CD4-positive, alpha-beta T cell treated with Interleukin-21 for 1 hour (primary cell): ENCODE data around the gene SLC10A7.
A peak's percentile ranks its signal among the peaks of the same experiment; 100 is the strongest.

Source experiments
- DNase-seq: peaks from one replicate; pipeline ENCODE4 v3.0.0-alpha.2; 2020

Gene SLC10A7

GRCh38 chr4:146490106-146490505 is 31.6 kb downstream of the SLC10A7 start:
- no peak for DNase-seq

GRCh38 chr4:146488495-146489174 is 33.1 kb downstream of the SLC10A7 start:
- DNase-seq: peak; percentile 27

- DNase-seq: peak; percentile 6
Observed at GRCh38 chr4:146486565-146486964, 35.2 kb downstream of the SLC10A7 start.

- DNase-seq: no peak
Observed at GRCh38 chr4:146485968-146486367, 35.8 kb downstream of the SLC10A7 start.

- DNase-seq: no peak
Observed at GRCh38 chr4:146482788-146483187, 39.0 kb downstream of the SLC10A7 start.

GRCh38 chr4:146481246-146481645 is 40.5 kb downstream of the SLC10A7 start:
- no peak for DNase-seq

GRCh38 chr4:146478009-146478408 is 43.7 kb downstream of the SLC10A7 start:
- DNase-seq: no peak

- no peak for DNase-seq
Observed at GRCh38 chr4:146477054-146477453, 44.7 kb downstream of the SLC10A7 start.

- DNase-seq: no peak
Observed at GRCh38 chr4:146472404-146472803, 49.3 kb downstream of the SLC10A7 start.

GRCh38 chr4:146470604-146471003 is 51.1 kb downstream of the SLC10A7 start:
- DNase-seq: no peak

GRCh38 chr4:146469022-146469421 is 52.7 kb downstream of the SLC10A7 start:
- DNase-seq: no peak

GRCh38 chr4:146465628-146466027 is 56.1 kb downstream of the SLC10A7 start:
- no peak for DNase-seq

GRCh38 chr4:146462251-146462650 is 59.5 kb downstream of the SLC10A7 start:
- DNase-seq: no peak

GRCh38 chr4:146458594-146458993 is 63.1 kb downstream of the SLC10A7 start:
- peak; percentile 64 for DNase-seq

- no peak for DNase-seq
Observed at GRCh38 chr4:146456681-146457080, 65.1 kb downstream of the SLC10A7 start.

- DNase-seq: no peak
Observed at GRCh38 chr4:146453181-146453807, 68.4 kb downstream of the SLC10A7 start.

- no peak for DNase-seq
Observed at GRCh38 chr4:146450524-146450923, 71.2 kb downstream of the SLC10A7 start.

GRCh38 chr4:146446555-146446954 is 75.2 kb downstream of the SLC10A7 start:
- DNase-seq: no peak

- no peak for DNase-seq
Observed at GRCh38 chr4:146445198-146446150, 76.3 kb downstream of the SLC10A7 start.

GRCh38 chr4:146443525-146443924 is 78.2 kb downstream of the SLC10A7 start:
- DNase-seq: no peak

GRCh38 chr4:146442801-146443200 is 78.9 kb downstream of the SLC10A7 start:
- no peak for DNase-seq

GRCh38 chr4:146439999-146440398 is 81.7 kb downstream of the SLC10A7 start:
- no peak for DNase-seq

GRCh38 chr4:146439437-146439836 is 82.3 kb downstream of the SLC10A7 start:
- no peak for DNase-seq

- DNase-seq: no peak
Observed at GRCh38 chr4:146437778-146438177, 84.0 kb downstream of the SLC10A7 start.
